Panc1 (cell line): ENCODE measurements around the gene GPR26. TPM values are rescaled to one million over a fixed set of nuclear protein-coding genes. Genes with fewer than 3 reads are reported as not detected.

Experiments used
- ATAC-seq: fragments of 200-7000 bp; cut with Tn5 transposase; 2 replicates; pipeline ENCODE4 v1.9.1; 2020; ENCODE audit warnings: mild to moderate bottlenecking, moderate library complexity
- BruUV-seq: library from RNA; stranded (reverse); fragments of 400-500 nt; replicated peaks from 2 replicates; lab custom pipeline; 2021; lab: Mats Ljungman, UMichigan
- CTCF ChIA-PET: fragments of 300-600 bp; sonication (Branson Sonifier 250); formaldehyde crosslinking; loops from one replicate; lab custom pipeline; 2022; ENCODE audit warnings: antibody characterized with exemption; lab: Charles Lee
- POLR2A ChIA-PET: fragments of 300-600 bp; sonication (Branson Sonifier 250); formaldehyde crosslinking; loops from one replicate; lab custom pipeline; 2022; ENCODE audit warnings: antibody characterized with exemption; lab: Charles Lee
- DNase-seq: peaks from one replicate; pipeline ENCODE4 v3.0.0-alpha.2; 2010; ENCODE audit warnings: low read depth, low spot score
- H3K27ac ChIP-seq: 2 replicates; pipeline ENCODE4 v1.5.1; 2011; ENCODE audit warnings: mild to moderate bottlenecking, low read length, inconsistent platforms
- H3K27me3 ChIP-seq: fragments of 200-500 bp; sonication (Bioruptor generic); 2 replicates; pipeline ENCODE4 v1.6.0; 2014; ENCODE audit warnings: low read length, inconsistent platforms; ENCODE audit not compliant: control insufficient read depth, insufficient read depth
- H3K36me3 ChIP-seq: fragments of 200-500 bp; sonication (Bioruptor generic); 2 replicates; pipeline ENCODE4 v1.5.1; 2014; ENCODE audit warnings: inconsistent platforms, mild to moderate bottlenecking, low read length, moderate library complexity; ENCODE audit not compliant: control insufficient read depth, insufficient read depth
- H3K4me1 ChIP-seq: 2 replicates; pipeline ENCODE4 v1.5.1; 2011; ENCODE audit warnings: inconsistent platforms, mild to moderate bottlenecking, low read length, moderate library complexity; ENCODE audit not compliant: control insufficient read depth, insufficient read depth
- H3K4me3 ChIP-seq, 2 experiments: 2 replicates each; pipeline ENCODE4 v1.5.1; 2011 to 2012; ENCODE audit warnings: low read depth in 2 of 2, low read length in 2 of 2, mild to moderate bottlenecking in 2 of 2, inconsistent platforms in 1 of 2, moderate library complexity in 1 of 2
- H3K9me3 ChIP-seq: fragments of 200-500 bp; sonication (Bioruptor generic); 2 replicates; pipeline ENCODE4 v1.5.1; 2014; ENCODE audit warnings: low read depth, mild to moderate bottlenecking, inconsistent platforms, low read length, moderate library complexity; ENCODE audit not compliant: control insufficient read depth, insufficient read depth
- CTCF ChIP-seq: fragments of 450-650 bp; IDR thresholded peaks from 2 replicates; pipeline ENCODE4 v1.5.1; 2017; ENCODE audit warnings: mild to moderate bottlenecking
- POLR2AphosphoS5 ChIP-seq: IDR thresholded peaks from 2 replicates; pipeline ENCODE4 v1.6.1; 2012; ENCODE audit warnings: mild to moderate bottlenecking, low read depth, low read length, moderate library complexity
- REST ChIP-seq, 2 experiments: IDR thresholded peaks; 2 replicates each; pipeline ENCODE4 v1.6.1; 2011 to 2012; ENCODE audit warnings: low read depth in 2 of 2, control low read depth in 1 of 2, low read length in 1 of 2, mild to moderate bottlenecking in 1 of 2, moderate library complexity in 1 of 2; ENCODE audit not compliant: insufficient read depth in 1 of 2
- SIN3A ChIP-seq: IDR thresholded peaks from 2 replicates; pipeline ENCODE4 v1.6.1; 2012; ENCODE audit warnings: low read depth, mild to moderate bottlenecking, low read length, moderate library complexity, borderline replicate concordance; ENCODE audit not compliant: insufficient read depth
- TCF7L2 ChIP-seq: IDR thresholded peaks from 2 replicates; pipeline ENCODE4 v1.6.1; 2011; ENCODE audit warnings: mild to moderate bottlenecking, low read depth, low read length, inconsistent platforms
- in situ Hi-C: cut with HindIII; loops from 2 replicates; pipeline ENCODE4 v1.10.0; 2016; ENCODE audit warnings: low sequenced_read_pairs, low pct_unique_long_range_greater_than_20kb
- intact Hi-C: fragments of 100-400 bp; cut with micrococcal nuclease; formaldehyde crosslinking; loops from one replicate; pipeline ENCODE4 v1.10.0; 2022; ENCODE audit not compliant: unreplicated experiment
- total RNA-seq: library from RNA; stranded (reverse); gene quantifications from one replicate; pipeline ENCODE4 v1.2.1, GENCODE V29; 2021; ENCODE audit not compliant: unreplicated experiment

Gene GPR26
- total RNA-seq, 1 experiment from 2014 or later = not detected

GRCh38 chr10:123704812-123705211 is 38.7 kb downstream of the GPR26 start:
- CTCF ChIA-PET = interaction anchor here (1.1 kb wide), 1 partner anchor 11 kb away, joined by 3 read pairs; no protein-coding TSS in a partner anchor
- no peak for ATAC-seq
- Histone ChIP-seq H3K9me3 (no peaks in the 10 kb centered on the region), H3K36me3 (no peaks in the 10 kb centered on the region), H3K27ac (no peak overlapping the region), H3K27me3 (peaks cover 25% of the 10 kb centered on the region), H3K4me1 (no peaks in the 10 kb centered on the region), H3K4me3 (no peak overlapping the region)
- in situ Hi-C loops (no loop called here), intact Hi-C loops (no loop called here)
- no peak for DNase-seq
- BruUV-seq = no TSS peak
- POLR2A ChIA-PET = no interaction called here
- TF ChIP-seq CTCF (no peak), TCF7L2 (no peak), POLR2AphosphoS5 (no peak), REST (IDR thresholded peaks at IDR 0.05; ENCODE audit: insufficient read depth in 1 of 2, low read depth in 2 of 2, low read length in 1 of 2) (no peak), SIN3A (no peak)

- Histone ChIP-seq H3K4me1 (no peaks in the 10 kb centered on the region), H3K9me3 (no peaks in the 10 kb centered on the region), H3K36me3 (no peaks in the 10 kb centered on the region), H3K27me3 (peaks cover 25% of the 10 kb centered on the region), H3K27ac (no peak overlapping the region), H3K4me3 (no peak overlapping the region)
- ATAC-seq (no peak), DNase-seq (no peak)
- no TSS peak for BruUV-seq
- CTCF ChIA-PET = interaction anchor here (1.1 kb wide), 1 partner anchor 10 kb away, joined by 3 read pairs; no protein-coding TSS in a partner anchor
- in situ Hi-C loops (no loop called here), intact Hi-C loops (no loop called here)
- TF ChIP-seq POLR2AphosphoS5 (no peak), TCF7L2 (no peak), SIN3A (no peak)
- POLR2A ChIA-PET = no interaction called here
These were observed 40.1 kb downstream of the GPR26 start for GRCh38 chr10:123706236-123706635.

GRCh38 chr10:123715546-123715945 is 49.4 kb downstream of the GPR26 start:
- Histone ChIP-seq H3K27me3 (peaks cover 18% of the 10 kb centered on the region), H3K27ac (no peak overlapping the region), H3K4me3 (no peak overlapping the region), H3K4me1 (no peaks in the 10 kb centered on the region), H3K9me3 (no peaks in the 10 kb centered on the region), H3K36me3 (no peaks in the 10 kb centered on the region)
- TF ChIP-seq SIN3A (no peak), CTCF (no peak), REST (IDR thresholded peaks at IDR 0.05; ENCODE audit: insufficient read depth in 1 of 2, low read depth in 2 of 2, low read length in 1 of 2) (no peak), TCF7L2 (no peak)
- in situ Hi-C loops = no loop called here
- ChIA-PET POLR2A (no interaction called here), CTCF (no interaction called here)
- BruUV-seq = no TSS peak
- ATAC-seq (no peak), DNase-seq (no peak)
- intact Hi-C loops = no loop called here
